Activated CD4-positive, CD25-positive, alpha-beta regulatory T cell treated with anti-CD3 and anti-CD28 coated beads, Interleukin-2, amount 50 U/mL, for 16 hours (primary cell): ENCODE results near the gene ARRB1.

Source experiments
- DNase-seq: peaks from one replicate; pipeline ENCODE4 v3.0.0-alpha.2; 2020; ENCODE audit warnings: low read depth, low spot score

The ARRB1 gene

DNA sequence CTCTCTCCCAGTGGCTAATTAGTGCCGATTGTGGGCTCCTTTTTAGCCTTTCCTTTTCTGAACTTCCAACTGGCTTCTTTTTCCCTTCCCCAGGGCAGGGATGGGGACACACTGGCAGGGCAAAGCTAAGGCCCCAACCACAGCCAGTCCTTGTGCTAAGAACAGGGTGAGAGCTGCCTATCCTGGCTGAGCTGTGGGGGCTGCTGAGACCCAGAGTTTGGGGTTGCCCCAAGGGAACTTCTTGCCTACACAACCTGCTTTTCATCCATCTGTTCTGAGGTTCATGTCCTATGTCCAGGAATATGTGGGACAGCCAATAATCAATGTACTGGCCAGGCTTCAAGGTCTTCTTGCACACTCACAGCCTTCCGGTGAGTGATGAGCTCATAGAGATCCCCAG is 120.8 kb downstream of the ARRB1 start:
- no peak for DNase-seq

DNA sequence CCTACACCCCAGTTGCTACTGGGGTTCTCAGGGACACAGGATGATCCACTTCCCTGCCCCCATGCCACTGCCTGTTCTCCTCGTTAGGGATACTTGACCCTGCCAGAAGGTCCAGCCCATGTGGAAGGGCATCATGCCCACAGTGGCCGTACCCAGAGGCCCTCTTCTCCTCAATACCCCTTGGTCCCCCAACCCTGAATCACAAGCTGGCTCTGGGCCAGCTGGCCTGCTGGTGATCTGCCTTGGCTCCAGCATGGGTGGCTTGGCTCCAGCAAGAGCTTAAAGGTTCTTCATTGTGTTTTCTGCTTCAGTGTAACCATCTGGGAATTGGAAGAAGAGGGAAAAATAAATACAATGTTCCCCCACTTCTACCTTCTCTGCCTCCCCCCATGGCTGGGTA is 122.0 kb downstream of the ARRB1 start:
- DNase-seq: no peak

DNA sequence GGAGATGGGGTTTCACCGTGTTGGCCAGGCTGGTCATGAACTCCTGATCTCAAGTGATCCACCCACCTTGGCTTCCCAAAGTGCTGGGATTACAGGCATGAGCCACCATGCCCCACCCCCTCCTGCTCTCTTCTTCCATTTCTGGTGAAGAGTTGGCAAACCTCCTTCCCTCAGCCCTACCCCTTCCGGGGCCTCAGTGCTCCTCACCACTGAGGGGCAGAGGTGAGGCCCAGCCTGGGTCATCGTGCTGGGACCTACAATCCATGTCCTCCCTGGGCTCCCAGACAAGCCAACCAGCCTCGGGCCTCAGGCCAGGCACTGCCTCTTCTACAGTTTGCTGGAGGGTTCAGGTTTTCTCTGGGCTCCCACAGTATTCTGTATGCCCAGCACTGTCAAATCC is 125.7 kb downstream of the ARRB1 start:
- DNase-seq: no peak

DNA sequence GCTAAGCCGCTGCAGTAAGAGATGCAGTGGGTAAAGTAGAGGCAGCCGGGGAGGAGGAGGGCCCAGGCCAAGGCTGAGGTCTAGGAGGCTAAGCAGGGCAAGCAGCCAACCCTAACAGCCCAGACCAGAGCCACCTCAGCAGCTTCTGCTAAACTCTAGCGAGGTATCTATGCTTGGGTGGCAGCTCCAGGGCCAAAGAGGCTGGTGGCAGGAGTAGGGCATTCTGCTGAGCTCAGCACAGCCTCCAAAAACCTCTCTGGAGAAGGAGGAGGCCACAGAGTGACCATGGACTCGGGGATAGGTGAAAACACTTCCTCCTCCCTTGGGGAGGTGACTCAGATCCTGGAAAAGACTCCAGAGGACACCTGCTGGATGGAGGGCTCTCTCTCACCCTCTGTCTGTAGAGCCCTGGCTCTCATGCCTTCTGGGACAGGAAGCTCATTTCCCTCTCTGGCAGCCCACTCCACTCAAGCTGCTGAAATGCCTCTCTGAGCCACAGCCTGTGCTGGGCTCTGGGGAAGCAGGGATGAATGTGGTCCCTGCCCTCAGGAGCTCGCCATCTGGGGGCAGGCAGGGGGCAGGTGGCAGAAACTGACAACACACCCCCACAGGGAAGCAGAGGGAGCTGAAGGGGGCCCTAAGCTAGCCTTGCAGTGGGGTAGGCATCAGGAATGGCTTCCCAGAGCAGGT is 127.4 kb downstream of the ARRB1 start:
- no peak for DNase-seq

DNA sequence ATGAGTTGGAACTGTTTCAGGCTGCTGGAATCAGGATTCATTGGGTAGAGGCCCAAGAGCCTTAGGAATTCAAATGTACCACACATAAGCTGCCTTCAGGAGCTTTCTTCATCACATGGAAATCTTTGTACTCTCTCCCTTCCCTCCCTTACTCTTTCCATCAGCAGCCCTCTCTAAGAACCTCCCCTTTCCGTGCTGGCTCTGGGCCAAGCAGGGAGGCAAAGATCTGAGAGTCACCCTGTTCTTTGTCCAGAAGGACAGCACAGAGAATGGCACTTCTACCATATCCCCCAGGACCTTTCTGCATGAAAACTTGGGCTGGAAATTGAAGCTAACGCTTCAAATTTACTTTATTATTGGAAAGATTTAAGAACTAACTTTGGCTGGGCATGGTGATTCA is 131.6 kb downstream of the ARRB1 start:
- no peak for DNase-seq

DNA sequence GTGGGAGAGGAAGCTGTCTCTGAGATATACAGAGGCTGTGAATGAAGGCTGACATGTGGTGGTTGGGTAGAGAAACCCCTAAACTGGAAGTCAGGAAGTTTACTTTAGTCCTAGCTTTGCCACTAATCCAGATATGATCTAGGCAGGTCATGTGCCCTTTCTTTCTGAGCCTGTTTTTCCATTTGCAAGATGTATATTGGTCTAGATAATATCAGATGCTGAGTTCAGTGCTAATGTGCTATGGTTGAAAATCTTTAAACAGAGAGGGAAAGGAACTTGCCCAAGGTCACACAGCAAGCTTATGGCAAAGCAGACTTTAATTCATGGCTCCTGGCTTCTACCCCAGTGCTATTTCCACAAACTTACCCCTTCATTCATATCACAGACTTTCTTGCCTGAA is 136.6 kb downstream of the ARRB1 start:
- DNase-seq: no peak

DNA sequence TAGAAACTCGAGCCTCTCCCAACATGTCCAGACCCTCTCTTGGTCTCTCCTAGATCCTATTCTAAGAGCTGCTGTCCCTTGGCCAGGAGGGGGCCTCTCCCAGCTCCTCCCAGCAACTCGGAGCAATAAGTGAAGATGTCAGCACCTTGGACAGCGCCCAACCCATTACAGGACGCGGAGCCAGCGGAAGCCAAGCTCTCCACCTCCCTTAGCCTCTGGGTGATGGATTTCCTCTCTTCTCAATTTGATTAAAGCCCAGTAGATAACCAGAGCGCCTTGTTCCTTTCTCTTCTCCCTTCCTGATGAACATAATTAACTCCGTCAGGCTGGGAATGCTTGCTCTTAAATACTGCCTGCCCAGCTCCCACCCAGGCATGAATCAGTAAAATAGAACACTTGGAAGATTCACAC is 137.0 kb downstream of the ARRB1 start:
- peak; percentile 46 for DNase-seq
